GM12878 (cell line): ENCODE measurements around the gene APOE.

ENCODE experiments used
- EP300 ChIP-seq, 2 experiments: fragments of 150-350 bp in 1 of 2; IDR thresholded peaks; 2 replicates each; pipeline ENCODE4 v1.6.1; 2011 to 2012; ENCODE audit warnings: low read depth in 2 of 2, low read length in 2 of 2, borderline replicate concordance in 1 of 2, improper control_type of control experiment in 1 of 2, inconsistent platforms in 1 of 2; ENCODE audit not compliant: control insufficient read depth in 1 of 2
- ESRRA ChIP-seq: IDR thresholded peaks from 2 replicates; pipeline ENCODE4 v1.6.1; 2012; ENCODE audit warnings: mild to moderate bottlenecking, low read length, improper control_type of control experiment
- MYC ChIP-seq: IDR thresholded peaks from 2 replicates; pipeline ENCODE4 v1.6.1; 2011; ENCODE audit warnings: mild to moderate bottlenecking, low read length, moderate library complexity, inconsistent platforms; ENCODE audit not compliant: insufficient read depth, insufficient replicate concordance, insufficient read length, severe bottlenecking
- NFYB ChIP-seq: IDR thresholded peaks from 2 replicates; pipeline ENCODE4 v1.6.1; 2011; ENCODE audit warnings: low read depth, mild to moderate bottlenecking, low read length, improper control_type of control experiment, moderate library complexity; ENCODE audit not compliant: insufficient read depth
- POLR2A ChIP-seq: IDR thresholded peaks from 2 replicates; pipeline ENCODE4 v1.6.1; 2011; ENCODE audit warnings: low read depth, mild to moderate bottlenecking, low read length
- SMAD5 ChIP-seq: IDR thresholded peaks from 2 replicates; pipeline ENCODE4 v1.6.1; 2016; ENCODE audit warnings: antibody characterized with exemption, low read depth

- no peak for TF ChIP-seq SMAD5
- TF ChIP-seq POLR2A: peak; percentile 61
- TF ChIP-seq NFYB: 0 out of 2 replicates have a peak, but pooled peaks have one; percentile 42
- TF ChIP-seq MYC: no peak
- no peak for TF ChIP-seq ESRRA
- no peak for TF ChIP-seq EP300 (IDR thresholded peaks at IDR 0.05; ENCODE audit: borderline replicate concordance in 1 of 2, control insufficient read depth in 1 of 2, low read depth in 2 of 2, low read length in 2 of 2)
Observed at GRCh38 chr19:44943801-44944249, 38.2 kb downstream of the APOE start.
